Lung microvascular endothelial cell (primary cell): ENCODE results near the gene GRK3. TPM values are rescaled to one million over a fixed set of nuclear protein-coding genes. Genes with fewer than 3 reads are reported as not detected.
"Not testable (repeated sequence)": the region's sequence is repeated elsewhere in the genome, so short reads cannot be mapped to it uniquely, and the experiment has no call there.

Experiments used
- DNase-seq, 2 donors: peaks; one replicate each; pipeline versions ENCODE4 v3.0.0 to v3.0.0-alpha.2; 2010; ENCODE audit warnings: low read depth in 2 of 2
- total RNA-seq: library from RNA; depleted of rRNA; stranded (reverse); fragments of >200 nt; gene quantifications from 2 replicates; pipeline ENCODE4 v1.2.1, GENCODE V29; 2014

The GRK3 gene
- total RNA-seq, 1 donor from 2014 or later = 0.20 TPM

DNA sequence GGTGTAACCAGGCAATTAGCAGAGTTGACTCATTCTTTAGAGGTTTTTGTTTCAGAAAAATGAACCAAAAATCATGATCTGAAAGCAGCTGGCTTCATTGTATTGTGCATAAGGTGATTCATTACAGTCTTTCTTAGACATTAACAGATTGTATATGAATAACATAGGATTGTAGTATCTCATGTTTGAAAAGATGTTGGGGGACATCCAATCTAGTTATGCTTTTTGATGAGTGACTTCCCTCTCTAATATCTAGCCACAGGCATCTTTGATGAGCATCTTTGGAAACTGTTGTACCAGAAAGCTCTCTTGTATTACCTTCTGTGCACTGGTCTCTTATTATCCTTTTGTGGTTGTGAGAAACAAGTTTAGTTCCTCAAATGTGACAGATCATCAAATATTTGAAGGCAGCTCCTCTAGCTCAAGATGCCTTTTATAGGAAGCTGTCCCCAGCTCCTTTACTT lies 8.3 kb downstream of the GRK3 start:
- no peak for DNase-seq

- no peak for DNase-seq
Observed at GRCh38 chr22:25573841-25574240, 9.4 kb downstream of the GRK3 start.

DNA sequence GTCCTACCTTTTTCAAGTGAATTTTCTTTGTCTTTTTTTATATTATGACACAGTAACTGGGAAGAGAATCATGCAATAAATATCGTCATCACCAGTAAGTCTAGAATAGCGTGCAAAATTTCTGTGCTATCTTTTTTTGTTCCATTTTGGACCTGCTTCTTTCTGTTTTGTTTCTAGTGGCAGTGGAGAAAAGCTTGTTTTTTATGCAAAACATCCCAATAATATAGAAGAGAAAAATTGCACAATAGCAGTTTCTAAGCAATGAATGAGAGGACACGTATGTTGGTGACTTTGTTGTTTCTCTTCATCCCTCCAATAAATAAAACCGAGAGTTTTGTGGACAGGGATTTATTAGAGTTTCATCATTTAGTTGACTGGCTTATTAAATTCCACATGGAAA lies 10.3 kb downstream of the GRK3 start:
- DNase-seq = no peak

DNA sequence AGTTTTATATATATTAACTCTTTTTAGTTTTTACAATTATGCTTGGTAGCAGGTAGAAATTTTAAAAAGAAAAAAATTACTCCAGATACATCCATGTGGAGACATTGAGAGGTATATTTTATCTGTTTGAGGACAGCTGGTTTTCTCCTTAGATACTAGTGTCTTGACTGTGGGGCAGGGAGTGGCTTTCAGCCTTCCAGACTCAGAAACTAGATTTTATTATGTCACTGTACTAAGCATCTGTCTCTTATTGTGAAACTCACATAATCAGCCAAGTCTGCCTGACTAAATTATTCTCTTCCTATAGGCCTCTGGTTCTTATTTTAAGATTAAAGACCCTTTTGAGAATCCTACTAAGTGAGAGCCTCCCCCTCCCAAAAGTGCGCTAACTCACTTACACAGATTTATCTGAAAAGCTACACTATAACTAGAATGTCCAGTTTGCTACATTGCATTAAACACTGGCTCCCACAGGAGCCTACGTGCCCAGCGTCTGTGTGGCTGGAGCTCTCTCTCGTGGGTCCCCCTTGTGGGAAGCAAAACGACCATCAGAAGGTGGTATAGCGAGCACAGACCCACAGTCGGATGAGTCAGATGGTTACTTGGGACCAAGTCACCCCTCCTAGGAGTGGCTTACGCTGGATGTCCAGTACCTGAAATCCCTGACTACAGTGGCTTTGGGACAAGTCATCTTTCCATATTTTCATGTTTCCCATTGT lies 11.4 kb downstream of the GRK3 start:
- DNase-seq = not testable (repeated sequence)

GRCh38 chr22:25581452-25581851 lies 17.0 kb downstream of the GRK3 start:
- DNase-seq = not testable (repeated sequence)

DNA sequence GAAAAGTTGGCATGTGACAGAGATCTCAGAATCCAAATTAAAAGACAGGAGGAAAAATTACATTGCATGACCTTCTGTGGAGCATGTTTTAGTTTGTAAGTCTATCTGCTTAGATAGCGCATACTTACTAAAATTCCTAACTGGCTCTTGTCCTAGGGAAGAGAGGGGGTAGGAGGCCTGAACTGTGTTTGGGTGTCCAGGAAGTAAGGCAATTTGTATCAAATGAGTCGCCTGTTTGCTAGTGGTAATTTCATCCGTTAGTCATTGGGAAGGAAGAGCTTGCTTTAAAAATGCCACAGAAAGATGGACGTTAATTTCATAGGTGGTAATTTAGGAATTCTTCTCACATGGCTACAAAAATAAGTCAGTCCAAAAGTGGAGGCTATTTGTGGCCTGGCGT lies 18.5 kb downstream of the GRK3 start:
- DNase-seq = no peak

- DNase-seq = not testable (repeated sequence)
Observed at GRCh38 chr22:25584993-25585392, 20.5 kb downstream of the GRK3 start.

GRCh38 chr22:25589664-25590063 lies 25.2 kb downstream of the GRK3 start:
- DNase-seq = not testable (repeated sequence)

DNA sequence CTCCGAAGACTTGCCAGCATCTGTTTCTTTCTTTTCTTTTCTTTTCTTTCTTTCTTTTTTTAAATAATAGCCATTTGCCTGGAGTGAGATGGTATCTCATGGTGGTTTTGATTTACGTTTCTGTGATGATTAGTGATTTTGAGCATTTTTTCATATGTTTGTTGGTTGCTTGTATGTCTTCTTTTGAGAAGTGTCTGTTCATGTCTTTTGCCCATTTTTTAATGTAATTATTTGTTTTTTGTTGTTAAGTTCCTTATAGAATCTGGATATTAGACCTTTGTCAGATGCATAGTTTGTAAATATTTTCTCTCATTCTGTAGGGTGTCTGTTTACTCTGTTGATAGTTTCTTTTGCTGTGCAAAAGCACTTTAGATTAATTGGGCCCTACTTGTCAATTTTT lies 28.8 kb downstream of the GRK3 start:
- not testable (repeated sequence) for DNase-seq

- DNase-seq = no peak
Observed at GRCh38 chr22:25598609-25599008, 34.1 kb downstream of the GRK3 start.

DNA sequence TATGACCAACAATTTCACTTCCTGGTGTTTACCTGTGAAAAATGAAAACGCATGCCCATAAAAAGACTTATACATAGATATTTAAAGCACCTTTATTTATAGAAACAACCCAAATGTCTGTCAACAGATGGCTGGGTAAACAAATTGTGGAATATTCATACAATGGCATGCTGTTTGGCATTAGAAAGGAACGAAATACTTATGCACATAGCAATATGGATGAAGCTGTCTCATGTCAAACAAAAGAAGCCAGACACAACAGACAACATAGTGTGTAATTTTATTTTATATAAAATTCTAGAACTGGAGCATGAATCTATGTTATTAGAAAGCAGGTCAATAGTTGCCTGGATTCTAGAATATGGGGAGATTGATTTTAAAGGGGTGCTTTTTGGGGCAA lies 38.0 kb downstream of the GRK3 start:
- DNase-seq = no peak

DNA sequence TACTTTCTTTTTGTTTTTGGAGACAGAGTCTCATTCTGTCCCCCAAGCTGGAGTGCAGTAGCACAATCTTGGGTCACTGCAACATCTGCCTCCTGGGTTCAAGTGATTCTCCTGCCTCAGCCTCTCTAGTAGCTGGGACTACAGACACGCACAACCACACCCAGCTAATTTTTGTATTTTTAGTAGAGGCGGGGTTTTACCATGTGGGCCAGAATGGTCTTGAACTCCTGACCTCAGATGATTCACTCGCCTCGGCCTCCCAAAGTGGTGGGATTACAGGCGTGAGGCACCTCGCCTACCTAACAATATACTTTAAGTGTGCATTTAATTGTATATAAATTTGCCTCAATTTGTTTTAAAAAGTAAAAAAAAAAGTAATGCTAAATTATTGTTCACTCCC lies 38.4 kb downstream of the GRK3 start:
- no peak for DNase-seq

GRCh38 chr22:25605146-25605545 lies 40.7 kb downstream of the GRK3 start:
- DNase-seq = not testable (repeated sequence)

- DNase-seq = not testable (repeated sequence)
Observed at GRCh38 chr22:25605565-25605964, 41.1 kb downstream of the GRK3 start.

GRCh38 chr22:25611284-25611683 lies 46.8 kb downstream of the GRK3 start:
- DNase-seq = not testable (repeated sequence)

DNA sequence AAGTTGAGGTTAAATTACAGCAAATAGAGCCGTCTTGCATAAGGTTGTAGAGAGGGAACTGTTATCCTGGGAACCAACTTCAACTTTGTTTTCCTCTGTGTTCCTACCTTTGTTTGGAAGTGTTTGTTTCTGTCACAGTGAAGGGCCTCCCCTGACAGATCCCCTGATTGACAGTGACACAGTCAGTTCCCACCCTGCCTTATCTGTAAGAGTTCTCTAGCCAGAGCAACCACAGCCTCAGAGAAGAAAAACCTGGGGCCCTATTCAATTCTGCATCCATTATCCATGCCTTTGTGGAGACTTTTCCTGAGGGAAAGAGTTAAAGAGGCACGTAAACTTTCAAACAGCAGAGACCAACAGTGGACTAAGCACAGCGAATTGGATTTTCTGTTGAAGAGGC lies 48.7 kb downstream of the GRK3 start:
- DNase-seq = not testable (repeated sequence)

GRCh38 chr22:25613558-25613957 lies 49.1 kb downstream of the GRK3 start:
- DNase-seq = not testable (repeated sequence)

DNA sequence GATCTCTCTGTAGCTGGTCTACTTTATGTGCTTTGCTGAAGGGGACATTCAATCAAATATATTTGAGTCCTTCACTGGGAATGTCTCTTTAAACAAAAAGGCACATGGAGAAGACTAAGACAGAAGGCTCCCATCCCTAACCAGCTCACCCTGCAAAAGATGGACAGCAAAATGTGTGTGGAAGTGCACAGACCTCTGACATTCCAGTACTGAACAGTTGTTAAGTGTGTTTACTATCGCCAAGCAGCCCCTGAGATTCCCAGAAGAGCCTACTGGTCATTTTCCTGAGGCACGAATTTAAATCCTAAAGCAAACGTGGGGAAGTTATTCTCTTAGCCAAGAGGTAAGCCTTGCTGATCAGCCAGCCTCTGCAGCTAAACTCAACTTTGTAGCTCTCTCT lies 50.3 kb downstream of the GRK3 start:
- DNase-seq = not testable (repeated sequence)

DNA sequence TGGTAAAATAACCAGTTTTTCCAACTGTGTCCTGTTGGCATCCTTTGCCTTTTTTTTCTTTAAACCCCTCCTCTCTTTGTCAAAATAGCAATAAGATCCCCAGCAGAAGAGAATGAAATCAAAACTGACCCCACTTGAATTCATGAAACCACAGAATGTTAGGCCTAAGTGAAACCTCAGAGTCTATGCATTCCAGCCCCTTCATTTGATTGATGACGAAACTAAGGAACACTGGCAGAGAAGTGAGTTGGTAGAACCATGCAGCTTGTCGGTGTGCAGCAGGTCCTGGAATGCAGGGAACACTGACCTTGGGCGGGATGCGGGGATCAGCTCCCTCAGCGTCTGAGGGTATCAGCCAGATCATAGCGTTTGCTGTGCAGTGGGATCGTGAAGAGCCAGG lies 57.5 kb downstream of the GRK3 start:
- DNase-seq = no peak

DNA sequence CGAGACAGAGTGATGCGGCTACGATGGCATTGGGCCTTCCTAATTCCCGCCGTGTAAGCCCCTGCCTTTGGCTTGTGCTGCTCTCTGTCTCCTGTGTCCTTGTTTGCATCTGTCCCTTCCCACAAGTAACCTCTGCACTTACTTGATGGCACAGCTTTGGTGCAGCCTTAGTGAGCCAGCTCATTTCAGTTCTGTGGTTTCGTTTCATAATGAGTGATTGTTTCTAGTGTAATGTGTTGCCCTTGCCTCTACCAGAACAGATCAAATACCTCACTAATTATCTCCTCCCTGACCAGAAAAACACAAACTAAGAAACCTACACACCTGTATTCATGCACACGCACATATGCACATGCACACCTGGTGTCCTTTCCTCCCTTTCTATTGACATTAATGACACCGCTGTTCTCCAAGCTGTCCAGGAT lies 58.8 kb downstream of the GRK3 start:
- DNase-seq = no peak

DNA sequence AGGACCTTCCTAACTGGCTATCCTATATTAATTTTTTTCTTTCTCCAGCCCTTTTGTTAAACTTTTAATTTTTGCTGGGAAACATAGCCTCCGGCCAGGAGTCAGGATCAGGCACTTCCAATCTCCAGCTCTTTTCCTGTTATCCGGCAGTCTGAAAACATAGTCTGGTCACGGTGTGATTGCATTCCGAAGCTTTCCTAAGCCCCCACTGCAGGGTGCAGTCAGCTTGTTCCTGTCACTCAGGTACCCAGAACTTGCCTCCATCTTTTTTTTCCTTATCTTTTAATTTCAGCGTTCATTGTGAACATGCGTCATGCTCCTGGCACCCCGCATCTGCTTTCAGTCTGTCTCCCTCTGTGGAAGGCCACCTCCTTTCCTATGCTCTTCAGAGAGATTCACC lies 59.4 kb downstream of the GRK3 start:
- DNase-seq = no peak

DNA sequence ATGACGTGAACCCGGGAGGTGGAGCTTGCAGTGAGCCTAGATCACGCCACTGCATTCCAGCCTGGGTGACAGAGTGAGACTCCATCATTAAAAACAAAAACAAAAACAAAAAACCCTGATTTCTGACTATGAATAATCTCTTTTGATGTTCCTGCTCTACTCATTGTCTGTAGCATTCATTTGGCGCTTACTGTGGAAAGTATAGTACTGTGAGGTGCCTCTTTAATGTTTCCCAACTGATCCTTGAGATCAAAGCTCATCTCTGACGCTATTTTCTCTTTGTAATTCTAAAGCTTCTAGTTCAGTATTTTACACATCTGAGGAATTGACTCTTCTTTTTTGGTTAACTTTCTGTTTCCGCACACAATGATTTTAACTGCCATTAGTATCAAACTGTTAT lies 60.0 kb downstream of the GRK3 start:
- no peak for DNase-seq

GRCh38 chr22:25625747-25626623 lies 61.5 kb downstream of the GRK3 start:
- not testable (repeated sequence) for DNase-seq
